Activated T-cell treated with anti-CD3 and anti-CD28 coated beads, Interleukin-2, amount 50 U/mL, for 48 hours (primary cell): ENCODE results near the gene OR5A1.

Experiments used
- DNase-seq, 2 experiments: peaks; one replicate each; pipeline ENCODE4 v3.0.0-alpha.2; 2020

Gene OR5A1

DNA sequence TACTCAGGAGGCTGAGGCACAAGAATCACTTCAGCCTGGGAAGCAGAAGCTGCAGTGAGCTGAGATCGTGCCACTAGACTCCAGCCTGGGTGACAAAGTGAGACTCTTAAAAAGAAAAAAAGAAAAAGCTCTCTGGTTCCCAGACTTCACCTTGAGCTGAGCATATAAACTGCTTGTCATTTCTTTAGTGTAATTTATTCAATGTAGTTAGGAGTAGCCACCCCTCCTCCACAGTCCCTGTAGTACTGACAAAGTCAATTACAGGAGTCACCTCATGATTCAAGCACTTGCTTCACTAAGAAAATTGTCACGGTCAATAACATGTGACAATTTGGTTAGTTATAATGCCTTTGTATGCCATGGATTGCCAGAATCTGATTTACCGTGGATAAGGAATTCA is 44.1 kb downstream of the OR5A1 start:
- no peak for DNase-seq
